ENCODE data around the gene ZBTB45.

ZBTB45 gene

GRCh38 chr19:58561373-58562121 is 41.9 kb upstream of the ZBTB45 start:
- TF ChIP-seq, protein P1, sequence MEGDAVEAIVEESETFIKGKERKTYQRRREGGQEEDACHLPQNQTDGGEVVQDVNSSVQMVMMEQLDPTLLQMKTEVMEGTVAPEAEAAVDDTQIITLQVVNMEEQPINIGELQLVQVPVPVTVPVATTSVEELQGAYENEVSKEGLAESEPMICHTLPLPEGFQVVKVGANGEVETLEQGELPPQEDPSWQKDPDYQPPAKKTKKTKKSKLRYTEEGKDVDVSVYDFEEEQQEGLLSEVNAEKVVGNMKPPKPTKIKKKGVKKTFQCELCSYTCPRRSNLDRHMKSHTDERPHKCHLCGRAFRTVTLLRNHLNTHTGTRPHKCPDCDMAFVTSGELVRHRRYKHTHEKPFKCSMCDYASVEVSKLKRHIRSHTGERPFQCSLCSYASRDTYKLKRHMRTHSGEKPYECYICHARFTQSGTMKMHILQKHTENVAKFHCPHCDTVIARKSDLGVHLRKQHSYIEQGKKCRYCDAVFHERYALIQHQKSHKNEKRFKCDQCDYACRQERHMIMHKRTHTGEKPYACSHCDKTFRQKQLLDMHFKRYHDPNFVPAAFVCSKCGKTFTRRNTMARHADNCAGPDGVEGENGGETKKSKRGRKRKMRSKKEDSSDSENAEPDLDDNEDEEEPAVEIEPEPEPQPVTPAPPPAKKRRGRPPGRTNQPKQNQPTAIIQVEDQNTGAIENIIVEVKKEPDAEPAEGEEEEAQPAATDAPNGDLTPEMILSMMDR (IDR thresholded peaks at IDR 0.05): no peak

- TF ChIP-seq, protein P1 (IDR thresholded peaks at IDR 0.05): no peak
Measured at GRCh38 chr19:58560921-58561320, 41.3 kb upstream of the ZBTB45 start.

DNA sequence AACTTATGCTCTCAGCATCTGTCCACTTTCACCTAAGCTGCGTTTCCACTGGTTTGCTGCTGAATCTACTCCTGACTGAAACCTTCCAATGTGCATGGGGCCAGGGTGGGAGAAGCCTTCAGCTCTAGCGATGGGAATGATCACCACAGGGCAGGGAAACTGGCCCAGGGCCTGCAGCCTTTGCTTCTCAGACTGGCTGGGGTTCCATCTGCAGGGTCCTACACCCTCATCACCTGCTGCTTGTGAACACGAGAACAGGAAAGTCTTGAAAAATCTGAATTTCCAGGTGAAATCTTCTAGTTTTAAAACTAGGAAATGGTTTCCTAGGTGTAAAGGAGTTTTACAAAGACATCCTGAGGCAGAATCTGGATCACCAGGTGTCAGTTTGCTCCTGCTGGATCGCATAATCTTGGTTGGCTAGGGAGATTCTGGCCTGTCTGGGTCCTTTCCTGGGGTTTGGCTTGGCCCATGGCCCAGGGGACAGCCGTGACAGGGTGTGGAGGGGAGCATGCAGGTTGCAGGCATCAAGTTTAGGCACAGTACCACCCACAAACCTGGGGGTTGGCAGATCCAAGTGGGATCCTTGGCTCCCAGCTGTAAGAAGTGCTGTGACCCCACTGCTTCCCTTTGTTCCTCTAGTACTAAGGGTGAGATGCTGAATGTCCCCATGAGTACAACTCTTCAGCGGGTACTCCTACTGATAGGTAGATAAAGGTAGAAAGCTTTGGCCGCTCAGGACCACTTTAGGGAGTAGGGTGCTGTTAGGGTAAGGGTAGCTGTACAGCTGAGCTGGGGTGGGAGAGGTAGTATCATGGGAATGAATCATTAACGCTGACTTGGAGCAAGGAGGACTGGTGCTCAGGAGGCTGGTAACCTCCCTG is 40.6 kb upstream of the ZBTB45 start:
- TF ChIP-seq, protein P1 (IDR thresholded peaks at IDR 0.05): no peak

DNA sequence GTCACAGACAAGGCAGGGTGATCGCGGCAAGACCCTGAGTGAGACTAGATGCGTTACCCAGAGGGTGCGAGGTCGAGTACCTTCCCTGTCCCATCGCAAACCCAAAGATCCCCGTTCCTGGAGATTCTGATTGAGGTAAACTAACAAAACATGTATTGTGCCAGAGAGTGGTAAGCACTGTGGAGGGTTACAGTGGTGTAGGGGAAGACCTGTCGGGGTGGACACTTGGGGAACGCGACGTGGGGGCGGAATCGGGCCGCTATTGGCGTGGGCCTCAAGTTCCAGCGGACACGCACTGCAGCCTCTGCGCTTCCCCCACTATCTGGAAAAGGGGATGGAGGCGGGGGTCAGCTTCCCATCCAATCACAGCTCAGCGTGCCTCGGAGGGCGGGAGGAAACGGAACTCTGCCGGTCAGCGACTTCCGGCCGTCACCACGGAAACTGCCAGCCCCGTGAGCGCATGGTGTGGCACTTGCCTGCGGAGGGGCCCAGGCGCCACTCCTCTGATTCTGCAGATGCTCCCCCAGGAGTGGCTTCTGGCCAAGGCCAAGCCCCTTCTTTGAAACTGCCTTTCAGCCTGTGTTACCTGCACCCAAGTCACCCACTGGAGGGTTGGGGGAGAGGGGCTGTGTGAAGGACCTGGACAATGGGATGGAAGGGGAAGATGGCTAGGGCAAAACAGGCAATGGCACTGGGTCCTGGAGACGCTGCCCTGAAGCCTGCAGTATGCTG is 39.8 kb upstream of the ZBTB45 start:
- TF ChIP-seq, protein P1 (IDR thresholded peaks at IDR 0.05): no peak

GRCh38 chr19:58558623-58559274 is 39.1 kb upstream of the ZBTB45 start:
- TF ChIP-seq, protein P1 (IDR thresholded peaks at IDR 0.05): no peak

- TF ChIP-seq, protein P1 (IDR thresholded peaks at IDR 0.05): no peak
Measured at GRCh38 chr19:58558066-58558622, 38.5 kb upstream of the ZBTB45 start, which contains the start of gene UBE2M. TSS of gene UBE2M (minus strand) at chr19:58558611. CDS start at chr19:58558381, 230 bp downstream.
